RKO (cell line): Measurements from ENCODE around the gene NSL1.
"Not testable (repeated sequence)": the region's sequence is repeated elsewhere in the genome, so short reads cannot be mapped to it uniquely, and the experiment has no call there.

Experiments used
- DNase-seq: peaks from one replicate; pipeline ENCODE4 v3.0.0-alpha.2; 2016; ENCODE audit warnings: low spot score

NSL1 gene

GRCh38 chr1:212749821-212750535, 41.6 kb downstream of the NSL1 start:
- DNase-seq = peak; percentile 77

- DNase-seq = no peak
These were observed 45.0 kb downstream of the NSL1 start for GRCh38 chr1:212746546-212746945.

- no peak for DNase-seq
These were observed 46.3 kb downstream of the NSL1 start for GRCh38 chr1:212745303-212745702.

GRCh38 chr1:212743901-212744475, 47.6 kb downstream of the NSL1 start:
- DNase-seq = no peak

GRCh38 chr1:212738330-212738729, 53.2 kb downstream of the NSL1 start:
- no peak for DNase-seq

GRCh38 chr1:212737559-212737958, 54.0 kb downstream of the NSL1 start:
- no peak for DNase-seq

- DNase-seq = no peak
These were observed 58.5 kb downstream of the NSL1 start for GRCh38 chr1:212733109-212733508.

GRCh38 chr1:212731630-212732029, 59.9 kb downstream of the NSL1 start:
- no peak for DNase-seq

- DNase-seq = no peak
These were observed 63.0 kb downstream of the NSL1 start for GRCh38 chr1:212728606-212729005.

GRCh38 chr1:212727386-212728181, 64.0 kb downstream of the NSL1 start:
- DNase-seq = no peak

- DNase-seq = not testable (repeated sequence)
These were observed 66.9 kb downstream of the NSL1 start for GRCh38 chr1:212724679-212725078.

GRCh38 chr1:212722270-212722957, 69.2 kb downstream of the NSL1 start:
- DNase-seq = no peak

- DNase-seq = peak; percentile 63
These were observed 70.0 kb downstream of the NSL1 start for GRCh38 chr1:212721388-212722247.

- DNase-seq = no peak
These were observed 71.9 kb downstream of the NSL1 start for GRCh38 chr1:212719633-212720032.

- DNase-seq = peak; percentile 50
These were observed 73.1 kb downstream of the NSL1 start for GRCh38 chr1:212718499-212718898.

GRCh38 chr1:212716161-212716560, 75.4 kb downstream of the NSL1 start:
- DNase-seq = no peak

GRCh38 chr1:212713465-212714136, 78.0 kb downstream of the NSL1 start:
- DNase-seq = no peak

- peak; percentile 63 for DNase-seq
These were observed 78.9 kb downstream of the NSL1 start for GRCh38 chr1:212712451-212713303.

- DNase-seq = not testable (repeated sequence)
These were observed 79.6 kb downstream of the NSL1 start for GRCh38 chr1:212711974-212712373.

- no peak for DNase-seq
These were observed 81.0 kb downstream of the NSL1 start for GRCh38 chr1:212710566-212710965.
